Fibroblast of skin of left biceps (primary cell): ENCODE measurements around the gene SLC12A4.
"Not testable (repeated sequence)": the region's sequence is repeated elsewhere in the genome, so short reads cannot be mapped to it uniquely, and the experiment has no call there.

Experiments used
- DNase-seq, 2 experiments: peaks; one replicate each; pipeline ENCODE4 v3.0.0-alpha.2; 2013; ENCODE audit warnings: low read depth in 2 of 2

The SLC12A4 gene

GRCh38 chr16:67968400-67969253, at the start of gene SLC12A4:
TSS of gene SLC12A4 (minus strand) at chr16:67968637. CDS start at chr16:67968553, 84 bp downstream.
- DNase-seq: peak; percentile 57 to 67

GRCh38 chr16:68015681-68016080, 47.2 kb upstream of the SLC12A4 start, which contains the start of gene DPEP2NB:
TSS of gene DPEP2NB (minus strand) at chr16:68015911. CDS start at chr16:68015770, 141 bp downstream.
- DNase-seq: no peak

- no peak for DNase-seq
Measured at GRCh38 chr16:68013440-68013839, 45.0 kb upstream of the SLC12A4 start.

GRCh38 chr16:68009872-68010271, 41.4 kb upstream of the SLC12A4 start:
- DNase-seq: not testable (repeated sequence)

- DNase-seq: no peak
Measured at GRCh38 chr16:68009157-68009735, 40.8 kb upstream of the SLC12A4 start.

- DNase-seq: no peak
Measured at GRCh38 chr16:68005786-68006286, 37.4 kb upstream of the SLC12A4 start.

DNA sequence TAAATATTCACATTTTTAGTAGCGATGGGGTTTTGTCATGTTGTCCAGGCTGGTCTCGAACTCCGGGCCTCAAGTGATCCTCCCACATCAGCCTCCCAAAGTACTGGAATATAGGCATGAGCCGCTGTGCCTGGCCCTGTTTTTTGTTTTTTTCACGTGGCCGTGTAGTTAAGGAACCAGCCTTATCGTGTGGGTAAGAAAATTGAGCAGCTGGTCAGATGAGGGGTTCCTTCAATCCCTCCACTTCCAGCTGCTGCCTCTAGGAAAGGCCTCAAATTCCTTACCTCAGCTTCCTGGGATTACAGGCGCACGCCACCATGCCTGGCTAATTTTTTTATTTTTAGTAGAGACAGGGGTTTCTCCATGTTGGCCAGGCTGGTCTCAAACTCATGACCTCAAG, 36.8 kb upstream of the SLC12A4 start:
- no peak for DNase-seq

DNA sequence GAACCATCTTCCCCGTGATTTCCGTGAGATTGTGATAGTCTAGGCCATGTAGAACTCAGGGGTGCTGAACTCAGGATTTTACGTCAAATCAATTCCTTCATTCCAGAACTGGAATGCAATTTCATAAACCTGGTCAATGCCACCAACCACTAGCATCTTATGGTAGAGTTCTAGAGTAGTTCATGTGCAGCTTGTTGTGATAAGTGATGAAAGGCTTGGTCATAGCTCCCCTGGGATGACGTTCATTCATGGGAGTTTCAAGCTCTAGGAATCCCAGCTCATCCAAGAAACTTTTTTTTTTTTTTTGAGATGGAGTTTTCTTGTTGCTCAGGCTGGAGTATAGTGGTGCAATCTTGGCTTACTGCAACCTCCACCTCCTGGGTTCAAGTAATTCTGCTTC, 34.6 kb upstream of the SLC12A4 start:
- DNase-seq: no peak

- DNase-seq: no peak
Measured at GRCh38 chr16:68000450-68000849, 32.0 kb upstream of the SLC12A4 start.

- no peak for DNase-seq
Measured at GRCh38 chr16:67999985-68000384, 31.5 kb upstream of the SLC12A4 start.

GRCh38 chr16:67998779-67999688, 30.6 kb upstream of the SLC12A4 start, which contains the start of gene DPEP2:
TSS of gene DPEP2 (minus strand) at chr16:67999484. CDS start at chr16:67993212, 6,272 bp downstream.
- DNase-seq: not testable (repeated sequence)

DNA sequence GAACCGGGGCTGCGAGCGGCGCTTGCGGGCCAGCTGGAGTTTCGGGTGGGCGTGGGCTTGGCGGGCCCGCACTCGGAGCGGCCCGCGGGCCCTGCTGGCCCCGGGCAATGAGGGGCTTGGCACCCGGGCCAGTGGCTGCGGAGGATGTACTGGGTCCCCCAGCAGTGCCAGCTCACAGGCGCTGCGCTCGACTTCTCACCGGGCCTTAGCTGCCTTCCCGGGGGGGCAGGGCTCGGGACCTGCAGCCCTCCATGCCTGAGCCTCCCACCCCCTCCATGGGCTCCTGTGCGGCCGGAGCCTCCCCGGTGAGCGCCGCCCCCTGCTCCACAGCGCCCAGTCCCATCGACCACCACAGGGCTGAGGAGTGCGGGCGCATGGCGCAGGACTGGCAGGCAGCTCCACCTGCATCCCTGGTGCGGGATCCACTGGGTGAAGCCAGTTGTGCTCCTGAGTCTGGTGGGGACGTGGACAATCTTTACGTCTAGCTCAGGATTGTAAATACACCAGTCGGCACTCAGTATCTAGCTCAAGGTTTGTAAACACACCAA, 29.9 kb upstream of the SLC12A4 start:
- DNase-seq: not testable (repeated sequence)

- DNase-seq: no peak
Measured at GRCh38 chr16:67996666-67997065, 28.2 kb upstream of the SLC12A4 start.

GRCh38 chr16:67995423-67995822, 27.0 kb upstream of the SLC12A4 start:
- no peak for DNase-seq

GRCh38 chr16:67994040-67994408, 25.6 kb upstream of the SLC12A4 start:
- DNase-seq: not testable (repeated sequence)

- peak; percentile 21 to 31 for DNase-seq
Measured at GRCh38 chr16:67993207-67994039, 25.0 kb upstream of the SLC12A4 start.

GRCh38 chr16:67992661-67993206, 24.3 kb upstream of the SLC12A4 start:
- no peak for DNase-seq

- DNase-seq: no peak
Measured at GRCh38 chr16:67990018-67990386, 21.6 kb upstream of the SLC12A4 start.

DNA sequence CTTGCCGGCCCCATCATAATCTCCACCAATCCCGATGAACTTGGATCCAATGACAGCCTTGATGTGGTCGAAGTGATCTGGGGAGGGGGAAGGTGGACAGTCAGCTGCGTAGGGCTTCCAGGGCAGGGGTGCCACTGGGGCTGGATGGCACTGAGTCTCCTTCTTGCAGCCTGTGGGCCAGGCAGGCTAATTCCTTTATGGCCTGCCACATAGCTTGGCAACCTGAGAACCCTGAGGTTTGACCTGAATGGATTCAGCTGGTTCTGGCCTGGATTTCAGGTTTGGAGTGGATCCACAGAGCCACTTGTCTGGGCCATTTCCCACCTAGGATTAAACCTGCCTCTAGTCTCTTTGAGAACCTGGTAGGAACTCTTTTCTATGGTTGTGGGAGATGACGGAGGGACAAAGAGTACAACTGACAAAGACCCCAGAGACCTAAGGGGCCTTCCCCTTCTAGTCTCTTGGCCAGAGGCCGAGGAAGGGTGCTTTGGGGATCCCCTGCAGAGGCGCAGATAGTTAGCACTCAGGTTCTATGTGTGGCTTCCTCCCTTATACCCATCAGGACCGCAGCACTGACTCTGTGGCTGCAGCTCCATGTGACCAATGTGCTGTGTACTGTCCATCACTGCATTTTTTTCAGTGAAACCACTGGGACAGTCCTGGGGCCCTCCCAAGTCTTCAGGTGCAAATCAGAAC, 21.0 kb upstream of the SLC12A4 start:
- no peak for DNase-seq

DNA sequence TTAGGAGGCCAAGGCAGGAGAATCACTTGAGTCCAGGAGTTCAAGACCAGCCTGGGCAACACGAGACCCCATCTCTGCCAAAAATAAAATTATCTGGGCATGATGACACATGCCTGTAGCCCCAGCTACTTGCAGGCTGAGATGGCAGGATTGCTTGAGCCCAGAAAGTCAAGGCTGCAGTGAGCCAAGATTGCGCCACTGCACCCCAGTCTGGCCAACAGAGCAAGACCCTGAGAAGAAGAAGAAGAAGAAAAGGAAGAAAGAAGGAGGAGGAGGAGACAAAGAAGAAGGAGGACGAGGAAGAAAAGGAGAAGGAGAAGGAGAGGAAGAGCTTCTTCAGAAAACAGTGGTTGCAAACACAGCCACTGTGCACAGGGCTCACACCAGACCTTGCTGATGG, 20.2 kb upstream of the SLC12A4 start:
- no peak for DNase-seq
